ENCODE measurements around the gene CDR2. TPM values are rescaled to one million over a fixed set of nuclear protein-coding genes. Genes with fewer than 3 reads are reported as not detected.
"Not testable (repeated sequence)": the region's sequence is repeated elsewhere in the genome, so short reads cannot be mapped to it uniquely, and the experiment has no call there.

The CDR2 gene
- total RNA-seq, 2 donors from 2014 or later, result 41.5 to 47.6 TPM

DNA sequence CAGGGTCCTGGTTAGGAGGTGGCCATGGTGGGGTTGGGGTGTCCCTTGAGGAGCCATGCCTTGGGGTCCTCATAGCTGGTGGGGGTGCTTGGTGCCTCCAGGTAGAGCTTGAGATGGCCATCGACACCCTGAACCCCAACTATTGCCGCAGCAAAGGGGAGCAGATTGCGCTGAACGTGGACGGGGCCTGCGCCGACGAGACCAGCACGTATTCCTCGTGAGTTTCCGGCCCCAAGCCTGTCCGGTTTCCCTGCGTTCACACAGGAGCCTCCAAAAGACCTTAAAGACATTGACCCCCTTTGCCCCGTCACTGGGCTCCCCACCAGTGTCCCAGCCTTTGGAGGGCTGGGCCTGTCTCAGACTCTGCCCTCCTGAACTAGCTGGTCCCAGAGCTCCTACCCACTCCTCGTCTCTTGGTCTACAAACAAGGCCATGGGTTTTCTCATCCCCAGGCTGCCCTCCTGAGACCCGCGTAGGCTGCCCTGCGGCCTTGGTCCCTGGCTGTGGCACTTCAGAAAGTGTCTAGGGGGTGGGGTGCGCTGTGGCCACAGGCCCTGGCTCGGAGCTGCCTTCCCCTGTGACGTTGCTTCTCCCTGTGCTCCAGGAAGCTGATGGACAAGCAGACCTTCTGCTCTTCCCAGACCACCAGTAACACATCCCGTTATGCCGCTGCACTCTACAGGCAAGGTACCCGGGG lies 65.4 kb downstream of the CDR2 start:
- Mint-ChIP-seq H3K4me1 (ENCODE audit: low read depth in 2 of 2) (peaks cover 0 to 12% of the 10 kb centered on the region in 2 donors), H3K36me3 (peaks cover 6% of the 10 kb centered on the region), H3K9me3 (no peaks in the 10 kb centered on the region), H3K27me3 (no peaks in the 10 kb centered on the region), H3K4me3 (no peak overlapping the region), H3K27ac (no peak overlapping the region)
- DNase-seq (ENCODE audit: low spot score) (no peak), ATAC-seq (no peak)

DNA sequence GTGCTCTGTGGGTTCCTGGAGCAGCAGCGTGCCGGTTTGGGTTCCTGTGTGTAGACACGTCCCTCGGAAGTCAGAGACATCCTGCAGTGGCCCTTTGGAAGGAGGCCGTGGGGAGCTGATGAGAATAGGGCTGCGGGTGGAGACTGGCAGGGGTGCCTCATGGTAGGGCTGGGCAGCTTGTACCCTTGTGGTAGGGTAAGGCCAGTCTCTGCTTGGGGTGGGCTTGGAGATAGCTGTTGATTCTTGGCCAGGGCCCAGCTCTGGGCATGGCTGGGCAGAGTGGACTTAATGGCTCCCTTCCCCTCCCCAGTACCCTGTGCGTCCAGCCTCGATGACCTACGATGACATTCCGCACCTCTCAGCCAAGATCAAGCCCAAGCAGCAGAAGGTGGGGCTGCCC lies 66.6 kb downstream of the CDR2 start:
- Mint-ChIP-seq H3K4me1 (ENCODE audit: low read depth in 2 of 2) (peaks cover 6 to 17% of the 10 kb centered on the region in 2 donors), H3K27ac (no peak overlapping the region), H3K27me3 (no peaks in the 10 kb centered on the region), H3K9me3 (no peaks in the 10 kb centered on the region), H3K4me3 (no peak overlapping the region), H3K36me3 (peaks cover 6% of the 10 kb centered on the region)
- DNase-seq (ENCODE audit: low spot score), result no peak
- no peak for ATAC-seq

DNA sequence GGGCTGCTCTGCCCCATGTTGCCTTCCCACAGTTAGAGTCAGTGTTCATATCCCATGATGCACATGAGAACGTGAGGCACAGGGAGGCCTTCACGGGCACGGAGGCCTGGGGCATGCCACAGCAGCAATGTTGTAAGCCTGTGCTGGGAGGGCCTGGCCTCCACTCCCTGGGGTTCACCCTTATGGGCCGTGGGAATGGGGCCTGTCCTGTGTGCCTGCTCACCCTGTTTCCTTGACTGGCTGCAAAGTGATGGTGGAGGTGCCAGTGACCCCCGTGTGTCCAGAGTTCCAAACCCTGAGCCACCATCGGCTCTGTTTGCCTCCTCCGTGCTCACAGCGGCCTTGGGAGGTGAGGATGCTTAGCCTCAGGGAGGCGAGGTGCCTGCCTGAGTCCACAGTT lies 67.6 kb downstream of the CDR2 start:
- peaks cover 3% of the 10 kb centered on the region for H3K36me3 Mint-ChIP-seq
- H3K27me3 Mint-ChIP-seq, result no peaks in the 10 kb centered on the region
- DNase-seq (ENCODE audit: low spot score) (no peak), ATAC-seq (no peak)
- no peaks in the 10 kb centered on the region for H3K9me3 Mint-ChIP-seq
- H3K4me3 Mint-ChIP-seq, result no peak overlapping the region
- peaks cover 16 to 21% of the 10 kb centered on the region in 2 donors for H3K4me1 Mint-ChIP-seq (ENCODE audit: low read depth in 2 of 2)
- H3K27ac Mint-ChIP-seq, result no peak overlapping the region

DNA sequence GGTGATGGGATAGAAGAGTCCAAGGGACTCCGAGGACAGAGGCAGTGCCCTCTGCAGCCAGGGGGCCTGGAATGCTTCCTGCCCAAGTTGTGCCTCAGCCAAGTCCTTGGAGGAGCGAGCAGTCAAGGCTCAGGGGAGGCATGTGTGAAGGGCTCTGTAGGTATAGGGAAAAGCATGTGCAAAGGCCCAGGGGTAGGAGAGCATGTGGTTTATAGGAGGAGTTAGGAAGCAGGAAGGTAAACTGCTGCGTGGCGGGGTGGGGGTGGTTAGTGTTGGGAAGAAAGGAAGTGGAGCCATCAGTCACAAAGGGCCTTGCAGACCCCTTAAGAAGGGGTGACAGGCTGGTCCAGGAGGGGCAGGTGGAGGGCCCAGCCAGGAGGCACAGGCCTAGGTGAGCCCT lies 70.0 kb downstream of the CDR2 start:
- no peak for DNase-seq (ENCODE audit: low spot score)
- H3K36me3 Mint-ChIP-seq, result no peaks in the 10 kb centered on the region
- peak overlapping the region in 1 of 2 donors; percentile 41 for H3K27ac Mint-ChIP-seq
- peaks cover 29 to 35% of the 10 kb centered on the region in 2 donors for H3K4me1 Mint-ChIP-seq (ENCODE audit: low read depth in 2 of 2)
- no peak overlapping the region for H3K4me3 Mint-ChIP-seq
- no peak for ATAC-seq
- H3K9me3 Mint-ChIP-seq, result no peaks in the 10 kb centered on the region
- no peaks in the 10 kb centered on the region for H3K27me3 Mint-ChIP-seq

DNA sequence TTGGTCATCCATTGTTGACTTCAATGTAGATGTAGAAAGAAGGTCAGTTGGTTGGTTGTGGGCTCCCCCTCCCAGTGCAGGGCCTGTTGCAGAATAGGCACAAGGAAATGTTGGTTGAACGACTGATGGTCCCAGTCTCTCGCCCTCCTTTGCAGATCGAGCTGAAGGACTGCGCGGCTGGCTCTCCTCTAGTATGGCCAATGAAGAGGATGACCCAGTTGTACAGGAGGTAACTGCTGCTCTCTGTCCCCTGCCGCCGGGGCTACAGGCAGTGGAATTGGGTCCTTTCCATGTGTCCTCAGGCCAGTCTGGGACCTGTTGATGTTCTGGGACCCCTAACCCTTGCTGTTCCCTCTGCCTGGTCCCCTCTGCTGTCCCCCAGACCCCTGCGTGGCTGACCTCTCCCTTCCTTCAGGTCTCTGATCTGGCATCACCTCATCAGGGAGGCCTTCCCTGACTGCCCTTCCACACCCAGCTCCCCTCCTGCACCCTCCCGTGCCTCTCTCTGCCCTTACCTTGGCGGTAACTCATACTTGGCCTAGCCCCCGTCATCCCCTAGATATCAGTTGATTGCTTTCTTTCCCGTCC lies 71.5 kb downstream of the CDR2 start:
- H3K27me3 Mint-ChIP-seq, result no peaks in the 10 kb centered on the region
- H3K9me3 Mint-ChIP-seq, result no peaks in the 10 kb centered on the region
- no peak overlapping the region for H3K27ac Mint-ChIP-seq
- peaks cover 44 to 45% of the 10 kb centered on the region in 2 donors for H3K4me1 Mint-ChIP-seq (ENCODE audit: low read depth in 2 of 2)
- no peak overlapping the region for H3K4me3 Mint-ChIP-seq
- H3K36me3 Mint-ChIP-seq, result no peaks in the 10 kb centered on the region
- DNase-seq (ENCODE audit: low spot score) (no peak), ATAC-seq (no peak)

DNA sequence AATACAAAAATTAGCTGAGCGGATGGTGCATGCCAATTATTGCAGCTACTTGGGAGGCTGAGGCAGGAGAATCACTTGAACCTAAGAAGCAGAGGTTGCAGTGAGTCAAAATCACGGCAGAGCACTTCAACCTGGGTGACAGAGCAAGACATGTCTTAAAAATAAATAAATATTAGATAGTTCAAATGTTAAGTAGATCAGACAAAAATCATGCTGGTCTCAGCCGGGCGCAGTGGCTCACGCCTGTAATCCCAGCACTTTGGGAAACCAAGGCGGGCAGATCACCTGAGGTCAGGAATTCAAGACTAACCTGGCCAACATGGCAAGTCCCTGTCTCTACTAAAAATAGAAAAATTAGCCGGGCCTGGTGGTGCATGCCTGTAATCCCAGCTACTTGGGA lies 73.0 kb downstream of the CDR2 start:
- H3K9me3 Mint-ChIP-seq; H3K36me3 Mint-ChIP-seq; H3K27ac Mint-ChIP-seq; DNase-seq (ENCODE audit: low spot score); H3K27me3 Mint-ChIP-seq; ATAC-seq; H3K4me3 Mint-ChIP-seq: not testable (repeated sequence)
- H3K4me1 Mint-ChIP-seq (ENCODE audit: low read depth in 2 of 2), result peaks cover 52 to 53% of the 10 kb centered on the region in 2 donors

DNA sequence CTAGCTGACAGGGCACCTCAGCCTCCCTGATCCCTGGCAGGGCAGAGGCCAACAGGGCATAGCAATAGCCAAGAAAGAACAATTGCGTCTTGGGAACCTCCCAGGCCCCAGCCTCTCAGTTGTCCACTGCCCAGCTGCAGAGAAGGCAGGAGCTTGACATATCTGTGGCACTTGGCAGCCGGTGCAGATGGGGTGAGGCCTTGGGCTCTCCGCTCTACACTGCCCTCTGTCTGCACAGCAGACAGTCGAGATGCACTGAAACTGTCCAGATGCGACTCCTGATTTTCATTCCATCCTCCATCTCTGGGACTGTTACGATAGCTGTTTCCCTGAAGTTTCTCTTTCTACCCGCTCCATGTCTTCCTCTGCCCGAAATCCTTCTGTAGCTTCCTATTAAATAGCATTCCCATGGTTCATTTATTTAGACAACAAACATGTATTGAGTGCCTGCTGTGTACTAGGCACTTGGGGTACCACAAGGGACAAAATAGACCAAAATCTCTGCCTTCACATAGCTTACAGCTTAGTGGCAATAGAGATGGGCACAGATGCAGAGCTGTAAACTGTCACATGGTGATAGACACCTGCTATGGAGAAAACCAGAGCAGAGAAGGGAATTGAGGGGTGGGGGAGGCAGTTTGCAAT lies 73.9 kb downstream of the CDR2 start:
- no peaks in the 10 kb centered on the region for H3K27me3 Mint-ChIP-seq

DNA sequence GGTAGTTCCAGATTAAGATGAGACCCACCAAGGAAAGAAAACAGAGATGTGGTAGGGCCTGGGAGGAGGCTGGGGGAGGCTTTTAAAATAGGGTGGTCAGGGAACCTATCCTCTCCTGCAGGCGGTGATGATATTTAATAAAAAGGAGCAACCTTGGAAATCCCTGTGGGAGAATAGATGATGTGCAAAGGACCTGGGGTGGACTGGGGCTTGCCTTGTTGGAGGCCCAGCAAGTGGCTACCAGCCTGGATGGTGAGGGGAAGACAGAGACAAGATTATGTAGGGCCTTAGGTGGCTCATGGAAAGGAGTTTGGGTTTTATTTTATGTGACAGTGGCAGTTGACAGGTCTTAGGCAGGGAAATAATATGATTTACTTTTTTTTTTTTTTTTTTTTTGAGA lies 75.4 kb downstream of the CDR2 start:
- Mint-ChIP-seq H3K4me3 (peak overlapping the region; percentile 92), H3K36me3 (no peaks in the 10 kb centered on the region), H3K27ac (peak overlapping the region; percentile 93 to 96), H3K27me3 (no peaks in the 10 kb centered on the region), H3K4me1 (ENCODE audit: low read depth in 2 of 2) (peaks cover 49 to 57% of the 10 kb centered on the region in 2 donors), H3K9me3 (no peaks in the 10 kb centered on the region)
- DNase-seq (ENCODE audit: low spot score) (no peak), ATAC-seq (no peak)

More for the DNA sequence above, 73.9 kb downstream of the CDR2 start:
- DNase-seq (ENCODE audit: low spot score), result no peak
- ATAC-seq, result no peak
- Mint-ChIP-seq H3K4me1 (ENCODE audit: low read depth in 2 of 2) (peaks cover 57 to 58% of the 10 kb centered on the region in 2 donors), H3K27ac (no peak overlapping the region), H3K4me3 (no peak overlapping the region), H3K36me3 (no peaks in the 10 kb centered on the region), H3K9me3 (no peaks in the 10 kb centered on the region)

DNA sequence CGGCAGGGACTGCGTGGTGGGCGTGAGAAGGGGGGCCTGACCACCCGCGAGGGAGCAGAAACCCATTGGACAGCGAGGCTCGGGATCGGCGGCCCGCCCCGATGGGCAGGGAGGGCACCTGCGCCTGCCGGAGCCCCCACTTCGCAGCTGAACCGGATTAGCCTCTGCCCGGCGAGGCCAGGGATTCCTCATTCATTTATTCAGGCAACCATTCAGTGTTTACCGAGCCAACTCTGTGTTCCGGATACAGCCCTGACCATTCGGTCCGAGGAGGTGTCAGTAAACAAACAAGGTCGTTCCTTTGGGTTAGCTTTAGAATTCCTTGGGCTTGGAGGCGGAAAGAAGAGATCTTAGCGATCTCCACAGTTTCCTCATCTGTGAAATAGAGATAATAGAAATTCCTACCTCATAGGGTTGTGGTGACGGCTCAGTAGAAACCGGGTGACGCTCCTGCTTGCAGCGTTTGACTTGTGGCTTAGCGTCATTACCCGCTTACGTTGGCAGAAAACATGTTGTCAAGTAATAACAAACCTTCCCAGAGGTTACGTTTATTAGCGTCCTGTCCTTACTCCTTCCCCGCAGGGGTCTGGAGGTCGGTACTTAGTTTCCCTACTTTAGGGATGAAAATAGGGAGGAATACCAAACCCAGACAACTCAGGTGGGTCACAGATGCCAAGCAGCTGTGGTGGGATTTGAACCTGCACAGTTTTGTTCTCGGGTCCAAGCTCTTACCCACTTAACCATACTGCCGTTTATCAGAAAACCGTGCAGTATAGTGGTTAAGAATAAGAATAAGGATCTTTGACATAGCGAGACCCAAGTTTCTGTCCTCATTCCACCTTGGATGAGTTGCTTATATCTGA lies 76.3 kb downstream of the CDR2 start:
- Mint-ChIP-seq H3K27ac (peak overlapping the region; percentile 93 to 96), H3K9me3 (no peaks in the 10 kb centered on the region), H3K27me3 (no peaks in the 10 kb centered on the region), H3K4me3 (peak overlapping the region; percentile 92), H3K36me3 (no peaks in the 10 kb centered on the region), H3K4me1 (ENCODE audit: low read depth in 2 of 2) (peaks cover 46 to 54% of the 10 kb centered on the region in 2 donors)
- ATAC-seq, result peak; percentile 60 to 66
- peak; percentile 85 for DNase-seq (ENCODE audit: low spot score)

DNA sequence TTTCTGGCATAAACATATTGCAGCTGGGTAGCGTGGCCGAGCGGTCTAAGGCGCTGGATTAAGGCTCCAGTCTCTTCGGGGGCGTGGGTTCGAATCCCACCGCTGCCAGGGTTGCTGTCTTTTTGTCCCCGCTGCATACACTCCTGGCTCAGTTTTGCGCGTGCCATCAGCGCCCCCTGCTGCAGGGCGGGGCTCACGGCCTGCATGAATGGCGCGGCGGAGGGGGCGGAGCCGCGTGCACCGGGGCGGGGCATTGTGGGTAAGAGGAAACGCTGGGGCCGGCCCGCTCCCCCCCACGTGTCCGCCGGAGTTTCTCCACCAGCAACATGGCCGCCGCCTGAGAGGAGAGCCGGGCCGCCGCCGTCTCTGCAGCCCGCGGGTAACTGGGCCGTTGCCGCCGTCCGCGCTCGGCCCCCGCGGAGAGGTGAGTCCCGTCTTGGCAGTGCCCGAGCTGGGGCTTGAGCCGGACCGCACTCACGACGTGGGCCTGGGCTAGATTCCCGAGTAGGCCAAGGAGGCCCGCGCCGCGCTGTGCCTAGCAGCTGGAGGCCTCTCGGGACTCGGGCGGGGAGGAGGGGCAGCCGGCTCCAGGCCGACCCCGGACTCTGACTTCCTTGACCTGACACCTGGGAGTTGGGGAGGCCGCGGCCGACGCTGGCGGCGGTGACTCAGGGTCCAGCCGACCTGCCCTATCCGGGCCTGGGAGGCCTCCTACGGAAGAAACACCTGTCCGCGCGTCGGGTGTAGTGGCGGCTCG lies 77.1 kb downstream of the CDR2 start, which contains the start of gene POLR3E:
Gene POLR3E, plus strand, starts transcription at position 296 of the 757 bp plus-strand sequence. CDS start 5,560 bp downstream, outside the sequence.
- ATAC-seq (peak; percentile 94 to 96), DNase-seq (ENCODE audit: low spot score) (peak; percentile 99)
- H3K4me1 Mint-ChIP-seq (ENCODE audit: low read depth in 2 of 2), result peaks cover 44 to 46% of the 10 kb centered on the region in 2 donors
- H3K27ac Mint-ChIP-seq, result peak within 1 kb of the TSS; percentile 93 to 96
- H3K4me3 Mint-ChIP-seq, result peak within 1 kb of the TSS; percentile 92
- no peaks in the 10 kb centered on the region for H3K36me3 Mint-ChIP-seq
- H3K9me3 Mint-ChIP-seq, result no peaks in the 10 kb centered on the region
- no peaks in the 10 kb centered on the region for H3K27me3 Mint-ChIP-seq

DNA sequence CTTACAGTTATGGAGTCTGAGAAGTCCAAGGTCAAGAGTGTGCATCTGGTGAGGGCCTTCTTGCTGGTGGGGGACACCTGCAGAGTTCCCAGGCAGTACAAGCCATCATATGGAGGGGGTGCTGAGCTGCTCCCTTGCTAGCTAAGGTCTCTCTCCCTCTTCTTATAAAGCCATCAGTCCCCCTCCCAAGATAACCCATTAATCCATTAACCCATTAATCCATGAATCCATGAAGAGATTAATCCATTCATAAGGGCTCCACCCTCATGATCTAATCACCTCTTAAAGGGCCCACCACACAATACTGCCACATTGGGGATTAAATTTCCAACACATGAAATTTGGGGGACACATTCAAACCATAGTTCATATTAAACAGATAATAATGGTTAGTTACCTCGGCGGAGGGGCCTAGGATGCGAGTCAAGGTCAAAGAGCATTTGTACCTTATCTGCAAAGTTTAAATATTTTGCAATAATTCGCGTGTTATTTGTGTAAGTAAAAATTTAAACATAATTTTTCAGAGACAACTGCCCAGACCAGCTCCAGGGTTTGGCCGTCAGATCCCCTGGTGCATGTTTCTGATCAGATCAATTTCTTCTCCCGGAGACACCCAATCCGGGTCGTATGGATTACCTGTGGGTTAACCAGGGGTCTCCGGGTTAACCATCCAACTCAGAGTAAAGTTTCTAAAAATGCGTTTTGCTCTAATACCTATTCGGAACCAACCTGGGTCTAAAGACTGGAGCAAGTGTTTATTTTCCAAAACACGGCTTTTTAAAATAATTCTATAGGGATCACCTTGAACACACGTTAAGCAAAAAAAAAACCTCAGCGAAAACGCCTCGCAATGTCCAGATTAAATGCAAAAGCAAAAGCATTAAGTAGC lies 78.0 kb downstream of the CDR2 start:
- no peak for DNase-seq (ENCODE audit: low spot score)
- peaks cover 40 to 41% of the 10 kb centered on the region in 2 donors for H3K4me1 Mint-ChIP-seq (ENCODE audit: low read depth in 2 of 2)
- H3K27ac Mint-ChIP-seq, result peak overlapping the region; percentile 93 to 96
- no peaks in the 10 kb centered on the region for H3K27me3 Mint-ChIP-seq
- H3K4me3 Mint-ChIP-seq, result peak overlapping the region; percentile 92
- no peak for ATAC-seq
- no peaks in the 10 kb centered on the region for H3K36me3 Mint-ChIP-seq
- H3K9me3 Mint-ChIP-seq, result no peaks in the 10 kb centered on the region
